CD4-positive, alpha-beta T cell (primary cell): ENCODE results near the gene STX16. TPM values are rescaled to one million over a fixed set of nuclear protein-coding genes. Genes with fewer than 3 reads are reported as not detected.
"Not testable (repeated sequence)": the region's sequence is repeated elsewhere in the genome, so short reads cannot be mapped to it uniquely, and the experiment has no call there.

Experiments used
- ATAC-seq: fragments of 200-7000 bp; cut with Tn5 transposase; one replicate; pipeline ENCODE4 v1.10.0; 2022; ENCODE audit warnings: mild to moderate bottlenecking; ENCODE audit not compliant: poor library complexity
- CTCF ChIA-PET: fragments of 350-600 bp; sonication (Branson Sonifier 250); formaldehyde crosslinking; loops from one replicate; lab custom pipeline; 2021; ENCODE audit warnings: antibody characterized with exemption, inconsistent platforms; lab: Charles Lee
- POLR2A ChIA-PET: fragments of 350-600 bp; sonication (Branson Sonifier 250); formaldehyde crosslinking; loops from one replicate; lab custom pipeline; 2021; ENCODE audit warnings: antibody characterized with exemption, inconsistent platforms; lab: Charles Lee
- DNase-seq, 14 experiments: peaks; one replicate each; pipeline ENCODE4 v3.0.0-alpha.2; 2013 to 2020; ENCODE audit warnings: mixed read lengths in 2 of 14
- H3K27ac ChIP-seq, 2 donors: one replicate each; pipeline versions ENCODE4 v1.5.1 to v1.7.0; 2013; ENCODE audit warnings: low read length in 2 of 2, low read depth in 1 of 2, mild to moderate bottlenecking in 1 of 2
- H3K27me3 ChIP-seq, 2 experiments: 1 replicate in 1 of 2; 2 replicates in 1 of 2; pipeline versions ENCODE4 v1.6.1 to v1.7.0; 2013; ENCODE audit warnings: low read length in 2 of 2, control low read depth in 1 of 2, mild to moderate bottlenecking in 1 of 2, moderate library complexity in 1 of 2; ENCODE audit not compliant: insufficient read depth in 2 of 2, control insufficient read depth in 1 of 2
- H3K36me3 ChIP-seq: one replicate; pipeline ENCODE4 v1.6.1; 2013; ENCODE audit warnings: low read length, control low read depth; ENCODE audit not compliant: insufficient read depth
- H3K4me1 ChIP-seq: one replicate; pipeline ENCODE4 v1.6.1; 2013; ENCODE audit warnings: low read length, control low read depth; ENCODE audit not compliant: insufficient read depth
- H3K4me3 ChIP-seq: one replicate; pipeline ENCODE4 v1.5.1; 2013; ENCODE audit warnings: mild to moderate bottlenecking, low read length, moderate library complexity
- H3K9me3 ChIP-seq, 2 experiments: 1 replicate in 1 of 2; 2 replicates in 1 of 2; pipeline versions ENCODE4 v1.6.1 to v1.7.0; 2013; ENCODE audit warnings: low read length in 2 of 2, mild to moderate bottlenecking in 2 of 2, control low read depth in 1 of 2, moderate library complexity in 1 of 2; ENCODE audit not compliant: control insufficient read depth in 1 of 2, insufficient read depth in 1 of 2
- H3K27ac Mint-ChIP-seq: one replicate; pipeline ENCODE4 v1.8.0; 2020; ENCODE audit warnings: mixed read lengths
- H3K27me3 Mint-ChIP-seq: one replicate; pipeline ENCODE4 v1.8.0; 2021; ENCODE audit warnings: mixed read lengths
- H3K36me3 Mint-ChIP-seq: one replicate; pipeline ENCODE4 v1.8.0; 2021; ENCODE audit warnings: low read depth, mixed read lengths
- H3K4me1 Mint-ChIP-seq: one replicate; pipeline ENCODE4 v1.8.0; 2021; ENCODE audit warnings: low read depth, mixed read lengths
- H3K4me3 Mint-ChIP-seq: one replicate; pipeline ENCODE4 v1.8.0; 2020; ENCODE audit warnings: mild to moderate bottlenecking, mixed read lengths
- H3K9me3 Mint-ChIP-seq: one replicate; pipeline ENCODE4 v1.8.0; 2020; ENCODE audit warnings: mixed read lengths
- CTCF ChIP-seq: fragments of 200-600 bp; IDR thresholded peaks from one replicate; pipeline ENCODE4 v1.8.0; 2022; ENCODE audit warnings: antibody characterized with exemption, mild to moderate bottlenecking
- intact Hi-C, 2 experiments: fragments of 100-400 bp; cut with DNase I in 1 of 2; cut with micrococcal nuclease in 1 of 2; formaldehyde crosslinking; loops; one replicate each; pipeline versions ENCODE4 v1.15.1 to v1.9.0; 2023 to 2025; cut with DNase I, micrococcal nuclease
- total RNA-seq, 174 experiments: library from RNA in 2 of 174; stranded (reverse) in 2 of 174; gene quantifications; one replicate each; pipeline ENCODE4 v1.2.3 and lab custom pipeline; 2021 to 2026

STX16 gene
- total RNA-seq, 2 experiments from 2014 or later, result 179 to 181 TPM

GRCh38 chr20:58647162-58647795 lies 3.8 kb upstream of the STX16 start:
- no peaks in the 10 kb centered on the region for H3K27me3 ChIP-seq
- peaks cover 17% of the 10 kb centered on the region for H3K36me3 Mint-ChIP-seq
- intact Hi-C loops, result loop anchor here in 1 of 2 experiments (5.0 to 10.0 kb wide), 3 partner anchors 200 to 848 kb away; no protein-coding TSS in a partner anchor
- H3K4me1 ChIP-seq, result peaks cover 23% of the 10 kb centered on the region
- TF ChIP-seq CTCF, result no peak
- no peaks in the 10 kb centered on the region for H3K9me3 ChIP-seq
- peaks cover 3% of the 10 kb centered on the region for H3K4me1 Mint-ChIP-seq
- DNase-seq, result peak in 2 of 14 experiments; percentile 27 to 39
- peak overlapping the region; percentile 77 for H3K4me3 Mint-ChIP-seq
- H3K9me3 Mint-ChIP-seq, result no peaks in the 10 kb centered on the region
- ChIA-PET POLR2A (interaction anchor here (2.5 kb wide), 1 partner anchor 11 kb away, joined by 9 read pairs; no protein-coding TSS in a partner anchor), CTCF (interaction anchor here (0.6 to 1.8 kb wide), 7 partner anchors 12 to 332 kb away, joined by 3 to 9 read pairs (median 4); partner anchors contain the start of genes GNAS and NPEPL1)
- no peak overlapping the region for H3K27ac ChIP-seq
- no peak overlapping the region for H3K4me3 ChIP-seq
- ATAC-seq, result no peak
- H3K27ac Mint-ChIP-seq, result peak overlapping the region; percentile 39
- H3K27me3 Mint-ChIP-seq, result peaks cover 3% of the 10 kb centered on the region
- H3K36me3 ChIP-seq, result no peaks in the 10 kb centered on the region

GRCh38 chr20:58647796-58648501 lies 3.1 kb upstream of the STX16 start:
- Mint-ChIP-seq H3K4me1 (peaks cover 9% of the 10 kb centered on the region), H3K27ac (peak overlapping the region; percentile 39), H3K36me3 (peaks cover 23% of the 10 kb centered on the region), H3K27me3 (no peaks in the 10 kb centered on the region), H3K9me3 (no peaks in the 10 kb centered on the region), H3K4me3 (peak overlapping the region; percentile 77)
- H3K9me3 ChIP-seq, result no peaks in the 10 kb centered on the region
- POLR2A ChIA-PET, result interaction anchor here (2.5 kb wide), 1 partner anchor 11 kb away, joined by 9 read pairs; no protein-coding TSS in a partner anchor
- H3K4me1 ChIP-seq, result peaks cover 25% of the 10 kb centered on the region
- DNase-seq (no peak), ATAC-seq (no peak)
- no peaks in the 10 kb centered on the region for H3K36me3 ChIP-seq
- intact Hi-C loops, result loop anchor here in 1 of 2 experiments (5.0 to 10.0 kb wide), 3 partner anchors 199 to 847 kb away; no protein-coding TSS in a partner anchor
- H3K27ac ChIP-seq, result no peak overlapping the region
- H3K27me3 ChIP-seq, result no peaks in the 10 kb centered on the region
- CTCF ChIA-PET, result interaction anchor here (0.7 to 1.8 kb wide), 5 partner anchors 11 to 204 kb away, joined by 3 to 9 read pairs (median 4); partner anchors contain the start of genes GNAS and NPEPL1
- no peak for TF ChIP-seq CTCF
- no peak overlapping the region for H3K4me3 ChIP-seq

- H3K9me3 ChIP-seq, H3K36me3 ChIP-seq, H3K27me3 ChIP-seq, H3K27me3 Mint-ChIP-seq, DNase-seq, H3K9me3 Mint-ChIP-seq, H3K4me3 ChIP-seq, ATAC-seq, H3K27ac ChIP-seq: not testable (repeated sequence)
- Mint-ChIP-seq H3K36me3 (peaks cover 28% of the 10 kb centered on the region), H3K4me1 (peaks cover 14% of the 10 kb centered on the region), H3K4me3 (peak overlapping the region; percentile 90), H3K27ac (peak overlapping the region; percentile 61)
- POLR2A ChIA-PET, result interaction anchor here (0.6 to 2.5 kb wide), 2 partner anchors 10 to 18 kb away, joined by 7 to 9 read pairs; no protein-coding TSS in a partner anchor
- H3K4me1 ChIP-seq, result peaks cover 28% of the 10 kb centered on the region
- CTCF ChIA-PET, result interaction anchor here (1.8 kb wide), 1 partner anchor 203 kb away, joined by 9 read pairs; the partner anchor contains the start of gene GNAS
- intact Hi-C loops, result loop anchor here in 1 of 2 experiments (5.0 to 10.0 kb wide), 3 partner anchors 199 to 846 kb away; no protein-coding TSS in a partner anchor
These were observed 2.6 kb upstream of the STX16 start for GRCh38 chr20:58648502-58648825.
